HepG2 (cell line): ENCODE measurements around the gene RRP12. TPM values are rescaled to one million over a fixed set of nuclear protein-coding genes. Genes with fewer than 3 reads are reported as not detected.

Experiments
- ATF7 ChIP-seq, 2 experiments: fragments of 450-650 bp in 1 of 2; sonication (generic) in 1 of 2; formaldehyde crosslinking in 1 of 2; IDR thresholded peaks; 2 replicates each; pipeline versions ENCODE4 v1.4.0 to v1.6.1; 2016 to 2020; ENCODE audit warnings: antibody characterized with exemption in 1 of 2, mild to moderate bottlenecking in 1 of 2, missing genetic modification reagents in 1 of 2
- CREB1 ChIP-seq, 2 experiments: fragments of 450-650 bp in 1 of 2; IDR thresholded peaks; 2 replicates each; pipeline ENCODE4 v1.6.1; 2016 to 2017; ENCODE audit warnings: control low read depth in 1 of 2, mild to moderate bottlenecking in 1 of 2, missing compliant biosample characterization in 1 of 2, missing genetic modification characterization in 1 of 2
- DMAP1 ChIP-seq: IDR thresholded peaks from 2 replicates; pipeline ENCODE4 v1.6.1; 2016
- EED ChIP-seq: sonication (generic); formaldehyde crosslinking; IDR thresholded peaks from 2 replicates; pipeline ENCODE4 v1.5.0; 2020; ENCODE audit warnings: mild to moderate bottlenecking, missing genetic modification reagents
- HMGXB4 ChIP-seq, 2 experiments: sonication (generic) in 1 of 2; formaldehyde crosslinking in 1 of 2; IDR thresholded peaks; 2 replicates each; pipeline versions ENCODE4 v1.4.0 to v1.6.1; 2018 to 2020; ENCODE audit warnings: missing genetic modification reagents in 2 of 2, borderline replicate concordance in 1 of 2, low read depth in 1 of 2, mild to moderate bottlenecking in 1 of 2, missing biosample characterization in 1 of 2
- HNRNPK ChIP-seq: fragments of 200-400 bp; formaldehyde crosslinking; IDR thresholded peaks from 2 replicates; pipeline ENCODE4 v1.6.1; 2018; ENCODE audit warnings: low read length, low read depth, moderate library complexity, mild to moderate bottlenecking; ENCODE audit not compliant: poor library complexity, severe bottlenecking
- MEF2D ChIP-seq: sonication (generic); formaldehyde crosslinking; IDR thresholded peaks from 2 replicates; pipeline ENCODE4 v1.5.1; 2020; ENCODE audit warnings: mild to moderate bottlenecking, missing genetic modification reagents
- MXI1 ChIP-seq: IDR thresholded peaks from 3 replicates; pipeline ENCODE4 v1.6.1; 2012; ENCODE audit warnings: low read depth, low read length, inconsistent platforms, borderline replicate concordance
- MYPOP ChIP-seq: sonication (generic); formaldehyde crosslinking; IDR thresholded peaks from 2 replicates; pipeline ENCODE4 v1.8.1; 2023; ENCODE audit warnings: mild to moderate bottlenecking, moderate library complexity, missing genetic modification reagents
- TFAP4 ChIP-seq: sonication (generic); IDR thresholded peaks from 2 replicates; pipeline ENCODE4 v1.6.1; 2016; ENCODE audit warnings: low read depth, borderline replicate concordance
- YY1 ChIP-seq: IDR thresholded peaks from 2 replicates; pipeline ENCODE4 v1.6.1; 2011; ENCODE audit warnings: low read length, low read depth, moderate library complexity, mild to moderate bottlenecking; ENCODE audit not compliant: insufficient read depth, insufficient replicate concordance
- ZNF136 ChIP-seq: sonication (generic); formaldehyde crosslinking; IDR thresholded peaks from 2 replicates; pipeline ENCODE4 v1.8.1; 2022; ENCODE audit warnings: low read depth, mild to moderate bottlenecking, moderate library complexity, missing genetic modification reagents
- ZNF296 ChIP-seq: sonication (generic); formaldehyde crosslinking; conservative IDR thresholded peaks from 2 replicates; pipeline ENCODE4 v1.5.0; 2020; ENCODE audit warnings: mild to moderate bottlenecking, missing genetic modification reagents
- ZNF639 ChIP-seq: conservative IDR thresholded peaks from 2 replicates; pipeline ENCODE4 v1.6.1; 2018; ENCODE audit warnings: missing genetic modification reagents
- ZXDC ChIP-seq: sonication (generic); formaldehyde crosslinking; IDR thresholded peaks from 2 replicates; pipeline ENCODE4 v1.5.0; 2020; ENCODE audit warnings: mild to moderate bottlenecking, missing genetic modification reagents
- polyA plus RNA-seq, 8 experiments: library from polyadenylated mRNA; depleted of rRNA in 3 of 8; stranded (reverse) in 7 of 8; unstranded in 1 of 8; fragments of >200 nt; fragmentation: Illumina TruSeq in 4 of 8; extraction: Trizol in 4 of 8; gene quantifications; 2 replicates each; pipeline versions ENCODE4 v1.2.1 to v1.2.3, GENCODE V29; 2011 to 2016; ENCODE audit warnings: low read depth in 4 of 8, missing spikeins in 1 of 8, mixed read lengths in 1 of 8; ENCODE audit not compliant: insufficient read depth in 1 of 8
- total RNA-seq, 5 experiments: library from RNA; depleted of rRNA; stranded (reverse); fragments of >200 nt; fragmentation: Illumina TruSeq; extraction: Trizol; gene quantifications; 2 replicates each; pipeline ENCODE4 v1.2.3, GENCODE V29; 2016; ENCODE audit warnings: low read depth in 1 of 5

The RRP12 gene
- total and polyA plus RNA-seq, 2 of the 13 experiments (the other 11 are each of a cell fraction or from before 2014, with no cell fraction given) = 13.2 to 39.4 TPM

GRCh38 chr10:97399843-97400545 is 1.1 kb downstream of the RRP12 start (continued):
- no peak for TF ChIP-seq ZXDC
- TF ChIP-seq MEF2D (CRISPR knock-in tag) = peak; percentile 61
- peak; percentile 63; the same call in 1 of the 3 replicates for TF ChIP-seq MXI1
- TF ChIP-seq CREB1 (IDR thresholded peaks at IDR 0.05) = peak; percentile 70; the same call in 1 of the 2 replicates
- 0 out of 2 replicates have a peak, but pooled peaks have one; percentile 12 for TF ChIP-seq CREB1 (CRISPR knock-in tag; IDR thresholded peaks at IDR 0.05)
- peak; percentile 68; the same call in 1 of the 2 replicates for TF ChIP-seq TFAP4
- TF ChIP-seq HMGXB4 (CRISPR knock-in tag; IDR thresholded peaks at IDR 0.05; ENCODE audit: borderline replicate concordance in 1 of 2, low read depth in 1 of 2) = no peak; a peak in 1 of 4 replicates
- peak; percentile 55; the same call in 1 of the 2 replicates for TF ChIP-seq EED (CRISPR knock-in tag)
- TF ChIP-seq ZNF136 (CRISPR knock-in tag) = no peak
- no peak for TF ChIP-seq HNRNPK
- no peak for TF ChIP-seq MYPOP (CRISPR knock-in tag)
- 0 out of 2 replicates have a peak, but pooled peaks have one; percentile 18 for TF ChIP-seq ATF7 (IDR thresholded peaks at IDR 0.05)
- TF ChIP-seq ATF7 (CRISPR knock-in tag; IDR thresholded peaks at IDR 0.05) = no peak
- TF ChIP-seq YY1 = peak; percentile 16
- no peak for TF ChIP-seq DMAP1 (CRISPR knock-in tag)
- TF ChIP-seq ZNF296 (CRISPR knock-in tag) = no peak
- TF ChIP-seq ZNF639 (CRISPR knock-in tag) = no peak
